H1 (cell line): ENCODE results near the gene THADA. TPM values are rescaled to one million over a fixed set of nuclear protein-coding genes. Genes with fewer than 3 reads are reported as not detected.

ENCODE experiments used
- CTCF ChIA-PET: fragments of 300-600 bp; sonication (Branson Sonifier 250); formaldehyde crosslinking; loops from one replicate; lab custom pipeline; 2021; ENCODE audit not compliant: partially characterized antibody; lab: Charles Lee
- POLR2A ChIA-PET: fragments of 300-600 bp; sonication (Branson Sonifier 250); formaldehyde crosslinking; loops from one replicate; lab custom pipeline; 2021; ENCODE audit warnings: inconsistent platforms; ENCODE audit not compliant: partially characterized antibody; lab: Charles Lee
- DNase-seq, 2 experiments: peaks; one replicate each; pipeline versions ENCODE4 v3.0.0 to v3.0.0-alpha.2; 2010 to 2022; ENCODE audit warnings: low spot score in 2 of 2, low read depth in 1 of 2, mixed read lengths in 1 of 2
- FAIRE-seq: peaks from 2 replicates; lab custom pipeline; 2011; peaks lifted over from hg19 to GRCh38; lab: Jason Lieb, UNC
- H2AFZ ChIP-seq: 2 replicates; pipeline ENCODE4 v1.8.1; 2012; ENCODE audit warnings: low read length, inconsistent platforms
- H2AK5ac ChIP-seq: 2 replicates; pipeline ENCODE4 v1.6.1; 2013; ENCODE audit warnings: low read depth, low read length
- H2BK120ac ChIP-seq: replicated peaks from 2 replicates; pipeline ENCODE3; 2013; ENCODE audit warnings: low read depth, low read length, inconsistent platforms
- H2BK12ac ChIP-seq: 2 replicates; pipeline ENCODE4 v1.6.1; 2013; ENCODE audit warnings: low read depth, low read length
- H2BK15ac ChIP-seq: 2 replicates; pipeline ENCODE4 v1.6.1; 2013; ENCODE audit warnings: low read length
- H2BK20ac ChIP-seq: 2 replicates; pipeline ENCODE4 v1.6.1; 2013; ENCODE audit warnings: low read length
- H2BK5ac ChIP-seq: 2 replicates; pipeline ENCODE4 v1.6.1; 2013; ENCODE audit warnings: low read depth, low read length
- H3K14ac ChIP-seq: 2 replicates; pipeline ENCODE4 v1.6.1; 2013; ENCODE audit warnings: inconsistent platforms; ENCODE audit not compliant: insufficient read length
- H3K18ac ChIP-seq: 2 replicates; pipeline ENCODE4 v1.6.1; 2013; ENCODE audit warnings: low read length; ENCODE audit errors: extremely low read depth
- H3K23ac ChIP-seq: 2 replicates; pipeline ENCODE4 v1.6.1; 2013; ENCODE audit warnings: inconsistent platforms; ENCODE audit not compliant: insufficient read length
- H3K23me2 ChIP-seq: 2 replicates; pipeline ENCODE4 v1.6.1; 2013; ENCODE audit warnings: low read depth, low read length
- H3K27ac ChIP-seq: 2 replicates; pipeline ENCODE4 v1.6.1; 2011; ENCODE audit warnings: low read depth, low read length, inconsistent platforms
- H3K27me3 ChIP-seq, 4 experiments: replicated peaks in 1 of 4; 1 replicate in 1 of 4; 2 replicates in 3 of 4; pipeline versions ENCODE4 v1.6.1 to v1.8.1; 2011 to 2013; ENCODE audit warnings: low read length in 3 of 4, mild to moderate bottlenecking in 3 of 4, inconsistent platforms in 2 of 4, mixed read lengths in 2 of 4, moderate library complexity in 1 of 4; ENCODE audit not compliant: control insufficient read depth in 3 of 4, insufficient read depth in 3 of 4; ENCODE audit errors: extremely low read depth in 1 of 4
- H3K36me3 ChIP-seq, 4 experiments: 2 replicates each; pipeline versions ENCODE4 v1.6.1 to v1.8.1; 2011 to 2013; ENCODE audit warnings: mild to moderate bottlenecking in 4 of 4, low read length in 3 of 4, moderate library complexity in 2 of 4, control low read depth in 1 of 4, inconsistent platforms in 1 of 4; ENCODE audit not compliant: insufficient read depth in 4 of 4, control insufficient read depth in 2 of 4
- H3K4ac ChIP-seq: replicated peaks from 2 replicates; pipeline ENCODE3; 2013; ENCODE audit warnings: low read length, low read depth, mixed read lengths, inconsistent platforms; ENCODE audit not compliant: insufficient read length
- H3K4me1 ChIP-seq, 4 experiments: replicated peaks in 1 of 4; 1 replicate in 1 of 4; 2 replicates in 3 of 4; pipeline versions ENCODE4 v1.6.1 to v1.8.1; 2011 to 2013; ENCODE audit warnings: low read length in 3 of 4, inconsistent platforms in 2 of 4, mixed read lengths in 1 of 4; ENCODE audit not compliant: insufficient read depth in 4 of 4, control insufficient read depth in 3 of 4
- H3K4me2 ChIP-seq, 2 experiments: 2 replicates each; pipeline versions ENCODE4 v1.6.1 to v1.8.1; 2011 to 2013; ENCODE audit warnings: low read depth in 2 of 2, low read length in 2 of 2, control low read depth in 1 of 2, inconsistent platforms in 1 of 2, mild to moderate bottlenecking in 1 of 2; ENCODE audit not compliant: insufficient read depth in 1 of 2
- H3K4me3 ChIP-seq, 4 experiments: fragments of 200-600, 300-600 bp in 1 of 4; sonication (generic), shearing (Covaris generic), sonication (Bioruptor Twin) in 1 of 4; 2 replicates each; pipeline versions ENCODE4 v1.5.1 to v1.8.1; 2011 to 2016; ENCODE audit warnings: low read length in 4 of 4, low read depth in 3 of 4, control low read depth in 2 of 4, inconsistent platforms in 2 of 4, mild to moderate bottlenecking in 2 of 4, mixed read lengths in 1 of 4, moderate library complexity in 1 of 4; ENCODE audit not compliant: insufficient read depth in 2 of 4; ENCODE audit errors: extremely low read depth in 1 of 4
- H3K56ac ChIP-seq: replicated peaks from 2 replicates; pipeline ENCODE3; 2013; ENCODE audit warnings: low read depth, mild to moderate bottlenecking, mixed read lengths, low read length, inconsistent platforms; ENCODE audit not compliant: insufficient read length
- H3K79me1 ChIP-seq: 2 replicates; pipeline ENCODE4 v1.6.1; 2013; ENCODE audit warnings: low read depth, low read length, control low read depth
- H3K79me2 ChIP-seq, 2 experiments: 2 replicates each; pipeline versions ENCODE4 v1.6.1 to v1.8.1; 2012 to 2013; ENCODE audit warnings: low read length in 2 of 2, mild to moderate bottlenecking in 2 of 2, inconsistent platforms in 1 of 2; ENCODE audit not compliant: insufficient read depth in 2 of 2, control insufficient read depth in 1 of 2
- H3K9ac ChIP-seq, 4 experiments: replicated peaks in 1 of 4; 1 replicate in 1 of 4; 2 replicates in 3 of 4; pipeline versions ENCODE4 v1.6.1 to v1.8.1; 2011 to 2013; ENCODE audit warnings: low read depth in 3 of 4, low read length in 3 of 4, control low read depth in 2 of 4, mild to moderate bottlenecking in 2 of 4, moderate library complexity in 2 of 4, inconsistent platforms in 1 of 4; ENCODE audit errors: extremely low read depth in 1 of 4
- H3K9me3 ChIP-seq, 2 experiments: 2 replicates each; pipeline versions ENCODE4 v1.6.1 to v1.8.1; 2012 to 2013; ENCODE audit warnings: mild to moderate bottlenecking in 2 of 2, moderate library complexity in 2 of 2, control low read depth in 1 of 2, inconsistent platforms in 1 of 2, low read depth in 1 of 2, low read length in 1 of 2, mixed read lengths in 1 of 2; ENCODE audit not compliant: insufficient read depth in 2 of 2
- H4K20me1 ChIP-seq, 2 experiments: replicated peaks in 1 of 2; 2 replicates each; pipeline versions ENCODE3 to v1.8.1; 2011 to 2013; ENCODE audit warnings: inconsistent platforms in 2 of 2, low read length in 2 of 2, mild to moderate bottlenecking in 1 of 2; ENCODE audit not compliant: insufficient read depth in 2 of 2, control insufficient read depth in 1 of 2
- H4K5ac ChIP-seq: 2 replicates; pipeline ENCODE4 v1.6.1; 2013; ENCODE audit warnings: low read length, low read depth, mixed read lengths, inconsistent platforms; ENCODE audit not compliant: insufficient read length
- H4K8ac ChIP-seq: 2 replicates; pipeline ENCODE4 v1.8.0; 2013; ENCODE audit warnings: mild to moderate bottlenecking, moderate library complexity, low read length, inconsistent platforms; ENCODE audit not compliant: insufficient read depth; ENCODE audit errors: extremely low read depth
- H4K91ac ChIP-seq: replicated peaks from 2 replicates; pipeline ENCODE3; 2013; ENCODE audit warnings: low read length, mixed read lengths, inconsistent platforms; ENCODE audit not compliant: insufficient read length
- BCL11A ChIP-seq, 2 experiments: IDR thresholded peaks; one replicate each; pipeline ENCODE4 v1.6.1; 2011; ENCODE audit warnings: low read depth in 2 of 2, low read length in 2 of 2, mild to moderate bottlenecking in 2 of 2
- CREB1 ChIP-seq: IDR thresholded peaks from 2 replicates; pipeline ENCODE4 v1.6.1; 2012; ENCODE audit warnings: inconsistent platforms
- EGR1 ChIP-seq: IDR thresholded peaks from 2 replicates; pipeline ENCODE4 v1.6.1; 2011; ENCODE audit warnings: low read depth, low read length, borderline replicate concordance
- FOSL1 ChIP-seq: IDR thresholded peaks from 2 replicates; pipeline ENCODE4 v1.6.1; 2011; ENCODE audit warnings: mild to moderate bottlenecking, low read depth, low read length, moderate library complexity; ENCODE audit not compliant: insufficient read depth
- KDM5A ChIP-seq: fragments of 200-600 bp; IDR thresholded peaks from 2 replicates; pipeline ENCODE4 v1.7.1; 2012; ENCODE audit warnings: mild to moderate bottlenecking, low read length, inconsistent platforms, mixed read lengths
- PHF8 ChIP-seq: fragments of 200-600 bp; sonication (generic); conservative IDR thresholded peaks from 2 replicates; pipeline ENCODE4 v1.7.1; 2012; ENCODE audit warnings: low read depth, mild to moderate bottlenecking, inconsistent platforms, low read length, moderate library complexity
- RBBP5 ChIP-seq: IDR thresholded peaks from 2 replicates; pipeline ENCODE4 v1.7.1; 2012; ENCODE audit warnings: low read depth, mild to moderate bottlenecking, inconsistent platforms, low read length, moderate library complexity, borderline replicate concordance
- RXRA ChIP-seq: IDR thresholded peaks from 2 replicates; pipeline ENCODE4 v1.6.1; 2011; ENCODE audit warnings: low read depth, mild to moderate bottlenecking, low read length, moderate library complexity; ENCODE audit not compliant: insufficient read depth
- SIX5 ChIP-seq: IDR thresholded peaks from 2 replicates; pipeline ENCODE4 v1.6.1; 2011; ENCODE audit warnings: mild to moderate bottlenecking, low read depth, low read length
- SP4 ChIP-seq: IDR thresholded peaks from 2 replicates; pipeline ENCODE4 v1.6.1; 2012; ENCODE audit warnings: low read length, inconsistent platforms
- SRF ChIP-seq: IDR thresholded peaks from 2 replicates; pipeline ENCODE4 v1.6.1; 2011; ENCODE audit warnings: mild to moderate bottlenecking, low read depth, low read length, moderate library complexity
- SUZ12 ChIP-seq: fragments of 200-600 bp; sonication (generic); IDR thresholded peaks from 2 replicates; pipeline ENCODE4 v1.6.1; 2012; ENCODE audit warnings: mild to moderate bottlenecking, inconsistent platforms, low read length, moderate library complexity, mixed read lengths
- ZNF274 ChIP-seq: IDR thresholded peaks from 2 replicates; pipeline ENCODE4 v1.7.0; 2012; ENCODE audit warnings: low read length, borderline replicate concordance; ENCODE audit errors: extremely low read depth
- WGBS, 2 experiments: shearing (Covaris generic) in 1 of 2; methylation state at CpG; one replicate each; pipeline versions ENCODE4 v1.1.6 to v1.1.7; 2013 to 2015; ENCODE audit warnings: low lambda C conversion rate in 2 of 2, mixed read lengths in 2 of 2, inconsistent platforms in 1 of 2, low coverage in 1 of 2, missing lambda C conversion rate in 1 of 2; ENCODE audit not compliant: insufficient replicate concordance in 2 of 2, insufficient coverage in 1 of 2, insufficient read length in 1 of 2; ENCODE audit errors: extremely low coverage in 1 of 2, missing lambda C conversion rate in 1 of 2; 5-methylcytosine and 5-hydroxymethylcytosine counted together
- polyA plus RNA-seq, 7 experiments: library from polyadenylated mRNA; depleted of rRNA in 3 of 7; stranded (reverse) in 5 of 7; unstranded in 2 of 7; fragments of >200 nt in 5 of 7; fragments of 200-250 nt in 2 of 7; gene quantifications; 1 replicate in 5 of 7; 2 replicates in 1 of 7; 4 replicates in 1 of 7; pipeline versions ENCODE4 v1.2.1 to v1.2.3, GENCODE V29; 2011 to 2013; ENCODE audit warnings: missing spikeins in 2 of 7, mixed read lengths in 2 of 7
- total RNA-seq: library from RNA; stranded (reverse); fragmentation: NEBNext Ultra II Directional; extraction: Animal tissue kit (Norgen Biotek cat#: 25700); gene quantifications from 2 replicates; pipeline ENCODE4 v1.2.1, GENCODE V29; 2021
- TF ChIP-seq, protein P1 (sequence below): IDR thresholded peaks from 2 replicates; pipeline ENCODE4 v1.6.1; 2012; ENCODE audit warnings: low read length, inconsistent platforms

The THADA gene
- total and polyA plus RNA-seq, 2 of the 8 experiments (the other 6 are each of a cell fraction or from before 2014, with no cell fraction given), result 22.4 to 26.8 TPM

DNA sequence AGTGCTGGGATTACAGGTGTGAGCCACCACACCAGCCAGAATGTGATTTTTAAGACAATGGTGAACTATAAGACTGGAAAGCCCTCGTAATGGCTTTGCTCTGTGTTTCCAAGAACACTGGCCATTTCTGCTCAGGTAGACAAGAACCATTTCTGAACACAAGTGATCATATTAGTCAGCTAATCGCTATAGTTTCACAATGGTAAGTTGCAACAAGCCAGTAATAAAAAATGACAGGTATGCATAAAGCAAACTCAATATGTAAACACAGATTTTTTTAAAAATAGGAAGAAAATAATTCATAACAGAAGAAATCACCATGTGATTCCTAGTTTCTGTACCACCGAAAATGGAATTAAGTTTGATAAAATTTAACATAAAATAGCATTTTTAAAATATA, 166.5 kb downstream of the THADA start:
- WGBS, 2 experiments, result 96% methylated on average over 3 of the region's 3 CpGs; no CpG with 5 or more reads in 1 of the 2 experiments
- POLR2A ChIA-PET, result no interaction called here
- no peak overlapping the region for H4K5ac ChIP-seq
- no peak for TF ChIP-seq SRF
- TF ChIP-seq, protein P1, sequence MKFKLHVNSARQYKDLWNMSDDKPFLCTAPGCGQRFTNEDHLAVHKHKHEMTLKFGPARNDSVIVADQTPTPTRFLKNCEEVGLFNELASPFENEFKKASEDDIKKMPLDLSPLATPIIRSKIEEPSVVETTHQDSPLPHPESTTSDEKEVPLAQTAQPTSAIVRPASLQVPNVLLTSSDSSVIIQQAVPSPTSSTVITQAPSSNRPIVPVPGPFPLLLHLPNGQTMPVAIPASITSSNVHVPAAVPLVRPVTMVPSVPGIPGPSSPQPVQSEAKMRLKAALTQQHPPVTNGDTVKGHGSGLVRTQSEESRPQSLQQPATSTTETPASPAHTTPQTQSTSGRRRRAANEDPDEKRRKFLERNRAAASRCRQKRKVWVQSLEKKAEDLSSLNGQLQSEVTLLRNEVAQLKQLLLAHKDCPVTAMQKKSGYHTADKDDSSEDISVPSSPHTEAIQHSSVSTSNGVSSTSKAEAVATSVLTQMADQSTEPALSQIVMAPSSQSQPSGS, result no peak
- no peak for TF ChIP-seq FOSL1
- no peak for TF ChIP-seq RBBP5
- no peak for TF ChIP-seq KDM5A
- no peak for TF ChIP-seq SIX5
- TF ChIP-seq ZNF274, result no peak
- no peak for TF ChIP-seq SUZ12
- TF ChIP-seq PHF8, result no peak
- TF ChIP-seq RXRA, result no peak
- TF ChIP-seq SP4, result no peak
- no peak for TF ChIP-seq BCL11A (IDR thresholded peaks at IDR 0.05; ENCODE audit: low read depth in 2 of 2, low read length in 2 of 2)
- TF ChIP-seq EGR1, result no peak
- no peak for TF ChIP-seq CREB1

More for the DNA sequence above, 166.5 kb downstream of the THADA start:
- no peak overlapping the region for H2BK20ac ChIP-seq
- no peaks in the 10 kb centered on the region for H3K27me3 ChIP-seq
- no peak overlapping the region for H3K9ac ChIP-seq
- no peak overlapping the region for H4K8ac ChIP-seq
- no peak overlapping the region for H3K56ac ChIP-seq
- H4K91ac ChIP-seq, result no peak overlapping the region
- H2BK12ac ChIP-seq, result no peak overlapping the region
- CTCF ChIA-PET, result interaction anchor here (0.7 kb wide), 1 partner anchor 14 kb away, joined by 3 read pairs; no protein-coding TSS in a partner anchor
- no peaks in the 10 kb centered on the region for H4K20me1 ChIP-seq
- H3K27ac ChIP-seq, result no peak overlapping the region
- no peak overlapping the region for H3K14ac ChIP-seq
- no peak overlapping the region for H2AK5ac ChIP-seq
- no peak overlapping the region for H3K4ac ChIP-seq
- no peaks in the 10 kb centered on the region for H3K79me1 ChIP-seq
- H3K23ac ChIP-seq, result no peak overlapping the region
- FAIRE-seq (no peak), DNase-seq (no peak)
- H2BK15ac ChIP-seq, result no peak overlapping the region
- H3K36me3 ChIP-seq, result no peaks in the 10 kb centered on the region
- H3K4me2 ChIP-seq, result no peak overlapping the region
- no peak overlapping the region for H3K18ac ChIP-seq
- no peaks in the 10 kb centered on the region; a peak in 1 of 7 replicates for H3K4me1 ChIP-seq
- H2AFZ ChIP-seq, result no peak overlapping the region
- no peaks in the 10 kb centered on the region for H3K79me2 ChIP-seq
- no peaks in the 10 kb centered on the region for H3K9me3 ChIP-seq
- no peak overlapping the region for H2BK5ac ChIP-seq
- no peak overlapping the region for H2BK120ac ChIP-seq
- H3K23me2 ChIP-seq, result no peaks in the 10 kb centered on the region
- no peak overlapping the region for H3K4me3 ChIP-seq
